GM19351 (cell line): ENCODE measurements around the gene LCN9.
"Not testable (repeated sequence)": the region's sequence is repeated elsewhere in the genome, so short reads cannot be mapped to it uniquely, and the experiment has no call there.

ENCODE experiments used
- ATAC-seq: cut with Tn5 transposase; IDR thresholded peaks from one replicate; pipeline ENCODE4 v1.9.1; 2021; ENCODE audit warnings: mild to moderate bottlenecking, moderate library complexity; ENCODE audit not compliant: unreplicated experiment

LCN9 gene, protein sequence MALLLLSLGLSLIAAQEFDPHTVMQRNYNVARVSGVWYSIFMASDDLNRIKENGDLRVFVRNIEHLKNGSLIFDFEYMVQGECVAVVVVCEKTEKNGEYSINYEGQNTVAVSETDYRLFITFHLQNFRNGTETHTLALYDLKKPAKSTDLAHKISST

DNA sequence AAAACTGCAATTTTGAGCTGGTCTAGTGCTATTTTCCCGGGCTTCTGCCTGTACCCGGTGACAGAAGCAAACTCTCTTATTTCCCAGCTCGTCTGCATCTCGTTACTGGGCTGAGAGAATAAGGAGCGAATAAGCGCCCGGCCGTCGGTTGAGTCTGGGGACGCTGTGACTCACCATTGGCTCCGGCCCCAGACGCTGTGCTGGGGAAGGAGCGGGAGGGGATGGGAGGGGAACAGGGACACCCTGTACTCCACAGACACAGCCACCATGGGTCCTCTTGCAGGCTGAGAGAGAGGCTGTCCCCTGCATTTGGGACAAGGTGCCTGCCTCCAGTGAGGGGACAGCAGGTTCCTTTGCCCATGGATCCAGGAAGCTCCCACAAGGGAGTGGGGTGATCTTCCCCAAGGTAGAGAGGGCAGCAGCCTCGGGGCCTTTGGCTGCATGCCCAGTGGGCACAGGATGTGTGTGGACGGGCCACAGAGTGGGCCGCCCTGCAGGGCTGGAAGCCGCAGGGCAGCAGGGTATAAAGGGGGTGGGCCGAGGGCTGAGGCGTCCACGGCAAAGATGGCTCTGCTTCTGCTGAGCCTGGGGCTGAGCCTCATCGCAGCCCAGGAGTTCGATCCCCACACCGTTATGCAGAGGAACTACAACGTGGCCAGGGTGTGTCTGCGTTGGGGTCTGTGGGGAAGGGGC, at the start of gene LCN9:
LCN9 (plus strand) TSS at position 552 of the 693 bp plus-strand sequence; CDS start at position 565, 13 bp downstream.
- no peak for ATAC-seq

DNA sequence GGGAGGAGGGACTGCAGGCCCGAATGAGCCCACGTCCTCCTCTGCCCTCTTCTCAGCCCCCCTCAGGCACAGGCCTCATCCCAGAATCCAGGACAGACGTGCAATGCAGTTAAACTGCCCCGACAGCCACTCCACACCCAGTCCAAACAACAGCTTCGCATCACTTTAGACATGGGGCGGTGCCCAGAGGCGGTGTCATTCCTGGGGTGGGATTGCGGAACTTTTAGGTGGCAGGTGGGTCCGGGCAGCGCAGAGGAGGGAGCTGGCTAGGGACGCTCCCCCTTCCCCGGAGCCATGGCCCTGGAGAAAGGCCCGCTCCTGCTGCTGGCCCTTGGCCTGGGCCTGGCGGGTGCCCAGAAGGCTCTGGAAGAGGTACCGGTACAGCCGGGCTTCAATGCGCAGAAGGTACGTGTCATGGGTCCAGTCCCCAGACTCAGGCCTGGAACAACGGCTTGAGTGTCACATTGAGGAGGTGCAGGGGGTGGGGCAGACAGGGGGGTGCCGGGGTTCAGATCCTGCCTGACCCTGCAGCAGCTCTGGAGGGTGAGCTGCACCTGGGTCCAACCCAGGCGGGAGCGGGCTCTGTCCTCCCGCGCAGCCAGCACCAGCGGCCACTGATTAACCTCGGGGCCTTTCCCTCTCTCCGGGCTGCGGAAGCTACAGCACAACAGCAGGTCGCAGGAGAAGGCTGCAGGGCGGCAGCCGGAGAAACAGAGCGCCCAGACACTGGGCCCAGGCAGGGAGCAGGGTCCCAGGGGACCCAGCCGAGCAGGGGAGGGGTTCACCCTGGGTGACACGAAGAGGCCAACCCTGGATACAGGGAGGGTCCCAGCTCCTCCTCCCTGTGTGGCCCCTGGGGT, 48.9 kb upstream of the LCN9 start:
- ATAC-seq: no peak

DNA sequence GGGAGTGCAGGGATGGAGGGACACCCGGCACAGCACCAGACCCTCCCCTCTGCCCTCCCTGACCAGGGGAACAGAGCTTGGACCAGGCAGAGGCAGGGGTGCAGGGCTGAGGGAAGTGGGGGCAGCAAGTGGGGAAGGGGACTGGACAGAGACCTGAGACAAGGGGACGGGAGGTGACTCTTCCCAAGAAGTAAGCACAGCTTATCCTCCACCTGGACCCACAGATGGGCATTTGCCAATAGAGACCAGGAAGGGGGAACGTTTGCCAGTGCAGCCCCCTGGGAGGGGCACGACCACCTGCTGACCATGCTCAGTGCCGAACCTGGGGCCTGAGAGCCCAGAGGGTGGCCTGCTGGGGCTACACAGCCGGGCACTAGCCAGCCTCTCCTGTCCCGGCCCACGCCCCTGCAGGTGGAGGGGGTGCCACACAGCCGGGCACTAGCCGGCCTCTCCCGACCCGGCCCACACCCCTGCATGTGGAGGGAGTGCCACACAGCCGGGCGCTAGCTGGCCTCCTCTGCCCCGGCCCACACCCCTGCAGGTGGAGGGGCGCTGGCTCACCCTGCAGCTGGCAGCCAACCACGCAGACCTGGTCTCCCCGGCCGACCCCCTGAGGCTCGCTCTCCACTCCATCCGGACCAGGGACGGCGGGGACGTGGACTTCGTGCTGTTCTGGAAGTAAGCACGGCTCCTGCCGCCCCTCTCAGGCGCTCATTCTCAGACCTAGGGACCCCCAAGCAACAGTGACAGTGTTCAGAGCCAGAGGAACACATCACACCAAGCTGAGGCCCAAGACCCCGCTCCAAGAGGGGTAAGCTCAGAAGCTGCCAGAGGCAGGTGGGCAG, 48.1 kb upstream of the LCN9 start:
- no peak for ATAC-seq

DNA sequence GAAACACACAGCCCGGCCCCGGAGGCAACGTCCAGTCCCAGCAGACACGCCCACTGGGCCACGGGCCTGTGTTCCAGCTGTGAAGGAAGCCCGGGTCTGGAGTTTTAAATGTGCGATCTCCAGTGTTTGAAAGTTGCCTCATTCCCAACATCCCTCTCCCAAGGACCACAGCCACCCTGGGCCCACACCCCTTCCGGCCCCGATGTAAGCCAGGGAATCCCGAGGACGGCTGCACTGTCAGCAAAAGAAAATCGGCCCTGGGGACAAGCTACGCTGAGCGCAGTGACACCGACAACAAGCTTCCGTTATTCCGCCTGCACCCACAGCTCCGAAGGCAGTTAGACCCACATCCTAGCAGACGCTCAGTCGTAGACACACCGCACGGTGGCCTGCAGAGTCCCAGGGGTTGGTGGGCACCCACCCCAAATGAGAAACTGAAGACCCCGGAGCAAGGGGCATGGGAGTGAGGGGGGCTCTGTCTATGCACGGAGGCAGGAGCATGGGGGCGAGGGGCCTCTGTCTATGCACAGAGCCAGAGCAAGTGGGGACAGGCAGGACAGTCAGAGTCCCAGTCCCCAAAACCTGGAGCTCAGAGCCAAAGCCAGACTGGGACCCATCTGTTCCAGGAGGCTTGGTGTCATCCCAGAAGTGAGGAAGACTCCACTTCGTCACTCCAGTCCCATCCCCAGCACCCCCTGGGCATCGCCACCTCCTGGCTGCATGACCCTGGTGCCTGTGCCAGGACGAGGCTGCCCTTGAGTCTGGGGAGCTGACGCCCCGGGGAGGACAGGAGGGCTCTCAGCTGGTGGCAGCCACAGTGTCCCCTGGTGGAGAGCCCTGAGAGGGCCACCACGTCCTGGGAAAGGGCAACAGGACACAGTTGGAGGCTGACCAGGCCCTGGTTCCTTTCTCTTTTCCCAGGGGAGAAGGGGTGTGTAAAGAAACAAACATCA, 47.2 kb upstream of the LCN9 start:
- ATAC-seq: no peak

DNA sequence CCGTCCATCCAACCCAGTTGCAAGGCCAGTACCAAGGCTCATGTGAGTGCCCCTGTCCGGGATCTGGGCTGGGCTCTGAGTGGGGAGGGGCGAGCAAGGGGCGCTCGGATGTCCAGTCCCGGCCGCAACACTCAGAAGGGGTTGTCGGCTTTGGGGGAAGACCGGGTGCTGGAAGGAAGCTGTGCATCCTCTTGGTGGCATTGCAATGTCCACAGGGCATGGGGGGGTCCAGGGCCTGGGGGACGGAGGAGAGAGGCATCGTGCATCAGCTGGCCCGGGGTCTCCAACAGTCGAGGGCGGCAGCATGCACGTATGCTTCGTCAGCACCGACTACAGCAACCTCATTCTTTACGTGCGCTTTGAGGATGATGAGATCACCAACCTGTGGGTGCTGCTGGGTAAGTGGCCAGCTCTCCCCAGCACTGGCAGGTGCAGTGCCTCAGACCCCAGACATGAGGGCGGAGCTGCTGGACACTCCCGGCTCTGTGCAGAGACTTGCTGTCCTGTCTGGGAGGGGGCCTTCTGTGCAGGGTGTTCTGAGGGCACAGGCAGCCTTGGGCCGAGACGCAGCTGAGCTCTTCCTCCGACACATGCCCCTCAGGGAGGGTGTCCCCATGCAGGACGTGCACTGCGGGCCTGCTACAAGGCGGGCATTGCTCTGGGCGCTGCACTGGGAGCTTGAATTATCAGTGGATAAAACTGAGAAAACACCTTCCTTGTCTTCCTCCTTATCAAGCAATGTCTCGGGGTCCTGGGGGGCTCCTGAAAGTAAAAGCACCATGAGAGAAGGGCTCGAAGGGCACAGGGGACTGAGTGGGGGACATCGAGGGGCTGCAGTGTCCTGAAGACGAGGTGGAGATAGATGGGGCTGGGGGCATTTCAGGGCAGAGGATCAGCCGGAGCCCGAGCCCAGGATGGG, 46.2 kb upstream of the LCN9 start:
- ATAC-seq: no peak

DNA sequence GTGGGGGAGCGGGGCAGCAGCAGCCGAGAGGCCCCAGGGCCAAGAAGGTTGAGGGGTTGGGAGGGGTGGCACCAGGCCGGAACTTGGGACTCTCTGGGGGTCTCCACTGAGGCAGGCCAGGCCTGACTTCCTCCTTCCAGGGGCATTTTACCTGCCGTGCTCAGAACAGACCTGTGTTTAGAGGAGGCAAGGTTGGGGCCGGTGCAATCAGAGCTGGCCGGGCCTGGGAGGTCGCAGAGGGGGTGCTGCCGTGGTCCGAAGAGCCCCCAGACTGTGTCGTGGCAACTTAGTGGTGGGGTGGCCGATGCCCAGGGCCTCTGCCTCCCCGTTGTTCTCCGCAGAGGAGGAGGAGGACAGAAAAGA, 45.6 kb upstream of the LCN9 start:
- ATAC-seq: no peak

DNA sequence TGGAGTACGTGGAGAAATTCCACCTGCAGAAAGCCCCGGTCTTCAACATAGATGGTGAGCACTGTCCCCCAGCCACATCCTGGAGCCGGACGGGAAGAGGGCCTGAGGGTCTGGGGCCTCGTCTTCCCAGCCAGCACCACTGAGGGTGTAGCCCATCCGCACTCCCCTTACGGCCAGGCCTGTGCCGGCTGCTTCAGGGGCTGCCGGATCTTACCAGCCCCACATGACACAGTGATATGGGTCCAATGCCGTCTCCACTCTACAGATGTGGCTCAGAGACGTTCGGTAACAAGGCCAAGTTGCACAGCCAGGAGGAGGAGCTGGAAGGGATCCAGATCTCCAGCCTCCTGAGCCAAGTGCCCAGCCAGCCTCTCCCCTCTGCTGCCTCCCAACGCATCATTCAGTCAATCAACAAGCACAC, 45.1 kb upstream of the LCN9 start:
- no peak for ATAC-seq

DNA sequence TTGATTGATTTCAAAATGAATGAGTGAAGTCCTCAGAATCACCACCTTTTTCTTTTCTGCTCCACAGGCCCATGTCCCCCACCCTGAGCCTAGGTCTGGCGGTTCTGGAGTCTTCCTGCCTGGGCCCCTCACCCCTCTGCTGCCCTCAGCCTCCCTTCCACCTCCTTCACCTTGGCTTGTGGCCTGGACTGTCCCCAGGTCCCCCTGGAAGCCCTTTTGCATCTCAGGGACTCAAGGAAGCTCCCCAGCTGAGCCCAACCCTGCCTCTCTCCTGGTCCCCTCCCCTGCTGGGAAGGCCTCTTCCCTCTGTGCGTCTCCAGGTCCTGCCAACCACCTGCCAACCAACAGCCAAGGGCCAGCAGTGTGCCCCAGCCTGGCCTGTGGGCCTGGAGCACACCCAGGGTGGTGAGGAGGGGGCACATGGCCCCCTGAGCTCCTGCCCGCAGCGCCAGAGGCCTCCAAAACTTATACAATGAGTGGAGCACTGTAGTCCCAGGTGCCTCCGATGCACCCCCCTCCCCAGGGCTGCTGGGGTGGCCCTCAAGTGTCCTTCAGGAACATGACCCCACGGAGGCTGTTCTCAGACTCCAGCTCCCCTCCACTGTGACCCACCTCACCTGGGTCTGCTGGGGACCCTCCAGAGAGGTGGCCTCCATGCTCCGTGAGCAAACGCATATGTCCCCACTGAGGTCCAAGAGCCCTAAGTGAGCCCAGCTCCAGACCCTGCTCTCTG, 44.1 kb upstream of the LCN9 start:
- no peak for ATAC-seq

DNA sequence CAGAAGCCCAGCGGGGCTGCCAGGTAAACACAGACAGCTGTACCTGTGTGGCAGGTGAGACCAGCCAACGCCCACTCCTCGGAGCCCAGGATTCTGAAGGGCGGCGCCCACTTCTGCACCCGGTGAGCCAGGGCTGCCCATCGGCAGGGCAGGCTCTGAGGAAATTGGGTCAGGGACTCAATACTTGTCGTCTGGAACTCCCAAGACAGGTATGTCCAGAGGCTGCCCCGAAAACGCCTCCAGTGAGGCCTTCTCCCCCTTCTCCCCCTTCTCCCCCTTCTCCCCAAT, 43.6 kb upstream of the LCN9 start:
- ATAC-seq: no peak

DNA sequence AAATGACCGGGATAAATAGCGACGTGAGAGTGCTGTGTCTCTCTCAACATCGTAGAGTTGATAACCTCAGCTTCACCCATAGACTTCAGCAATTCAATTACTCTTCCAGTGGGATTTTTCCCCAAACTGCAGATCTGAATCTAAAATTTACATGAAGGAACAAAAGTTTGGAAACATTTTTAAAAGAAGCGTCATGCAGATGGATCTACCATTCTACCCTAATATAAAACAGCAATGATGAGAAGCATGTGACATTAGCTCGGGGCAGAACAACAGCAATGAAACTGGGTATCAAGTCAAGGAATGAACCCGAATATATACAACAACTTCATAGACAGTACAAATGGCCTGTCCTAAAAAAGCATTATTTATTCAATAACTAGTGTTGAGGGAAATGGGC, 42.6 kb upstream of the LCN9 start:
- ATAC-seq: no peak

DNA sequence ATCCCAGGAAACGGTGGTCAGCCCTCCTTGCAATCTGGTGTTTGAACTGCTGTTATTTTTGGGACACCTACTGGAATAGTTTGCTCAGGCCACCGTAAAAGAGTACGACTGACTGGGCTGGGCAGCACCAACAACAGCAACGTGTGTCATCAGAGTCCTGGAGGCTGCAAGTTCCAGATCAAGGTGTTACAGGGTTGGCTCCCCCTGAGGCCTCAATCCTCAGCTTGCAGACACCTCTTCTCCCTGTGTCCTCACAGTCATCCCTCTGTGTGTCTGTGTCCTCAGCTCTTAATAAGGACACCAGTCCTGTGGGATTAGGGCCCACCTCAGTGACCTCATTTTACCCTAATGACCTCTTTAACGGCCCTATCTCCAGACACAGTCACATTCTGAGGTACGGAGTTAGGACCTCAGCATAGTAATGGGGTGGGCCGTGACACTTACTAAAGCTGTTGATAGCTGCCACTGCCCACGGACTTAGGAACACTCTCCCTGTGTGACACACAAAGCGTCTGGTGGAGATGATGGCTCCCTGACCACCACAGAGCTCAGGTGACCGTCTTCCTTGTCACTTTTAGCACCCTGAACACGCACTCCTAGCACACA, 40.6 kb upstream of the LCN9 start:
- no peak for ATAC-seq

DNA sequence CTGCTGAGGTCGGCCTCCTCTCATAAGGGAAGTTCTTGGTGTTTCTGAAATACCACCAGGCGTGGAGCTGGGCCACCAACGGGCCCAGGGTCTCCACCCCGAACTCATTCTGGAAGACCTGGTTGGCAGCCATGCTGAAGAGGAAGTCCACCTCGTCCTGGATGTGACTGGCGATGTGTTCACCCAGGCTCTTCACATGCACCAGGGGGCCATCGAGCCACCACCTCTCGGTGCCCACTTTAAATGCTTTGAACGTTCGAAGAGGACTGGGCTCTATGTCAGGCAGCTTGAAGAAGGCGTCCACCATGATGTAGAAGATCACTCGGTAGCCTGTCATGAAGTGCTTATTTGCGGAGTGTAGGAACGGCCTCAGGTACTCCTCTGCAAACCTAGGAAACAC, 38.8 kb upstream of the LCN9 start:
- ATAC-seq: no peak

DNA sequence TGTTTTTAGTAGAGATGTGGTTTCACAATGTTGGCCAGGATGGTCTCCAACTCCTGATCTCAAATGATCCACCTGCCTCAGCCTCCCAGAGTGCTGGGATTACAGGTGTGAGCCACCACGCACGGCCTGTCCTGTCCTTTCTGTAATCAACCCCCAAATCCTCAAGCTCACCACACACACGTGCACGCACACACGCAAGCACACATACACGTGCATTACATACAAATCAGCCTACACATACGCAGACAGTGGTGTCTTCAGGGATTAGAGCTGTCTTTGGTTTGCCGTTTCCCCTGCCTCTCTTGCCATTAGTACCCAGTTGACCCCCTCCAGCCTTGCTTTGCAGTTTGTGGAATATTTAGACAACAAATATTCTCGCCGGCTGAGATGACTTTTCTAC, 30.3 kb upstream of the LCN9 start:
- ATAC-seq: no peak

DNA sequence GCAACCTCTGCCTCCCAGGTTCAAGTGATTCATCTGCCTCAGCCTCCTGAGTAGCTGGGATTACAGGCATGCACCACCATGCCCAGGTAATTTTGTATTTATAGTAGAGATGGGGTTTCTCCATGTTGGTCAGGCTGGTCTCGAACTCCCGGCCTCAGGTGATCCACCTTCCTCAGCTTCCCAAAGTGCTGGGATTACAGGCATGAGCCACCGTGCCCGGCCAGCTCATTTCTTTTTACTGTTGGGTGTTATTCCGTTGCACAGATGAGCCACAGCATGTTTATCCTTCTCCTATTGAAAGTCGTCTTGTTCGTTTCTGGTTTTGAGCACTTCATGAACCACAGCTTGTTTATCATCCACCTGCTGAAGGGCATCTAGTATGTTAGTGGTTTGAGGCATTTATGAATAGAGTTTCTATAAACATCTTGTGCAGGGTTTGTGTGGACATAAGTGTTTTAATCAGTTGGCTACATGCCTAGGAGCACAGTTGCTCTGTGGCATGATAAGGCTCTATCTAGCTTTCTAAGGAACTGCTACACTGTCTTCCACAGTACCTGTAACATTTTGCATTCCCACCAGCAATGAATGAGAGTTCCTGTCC, 26.1 kb upstream of the LCN9 start:
- not testable (repeated sequence) for ATAC-seq

DNA sequence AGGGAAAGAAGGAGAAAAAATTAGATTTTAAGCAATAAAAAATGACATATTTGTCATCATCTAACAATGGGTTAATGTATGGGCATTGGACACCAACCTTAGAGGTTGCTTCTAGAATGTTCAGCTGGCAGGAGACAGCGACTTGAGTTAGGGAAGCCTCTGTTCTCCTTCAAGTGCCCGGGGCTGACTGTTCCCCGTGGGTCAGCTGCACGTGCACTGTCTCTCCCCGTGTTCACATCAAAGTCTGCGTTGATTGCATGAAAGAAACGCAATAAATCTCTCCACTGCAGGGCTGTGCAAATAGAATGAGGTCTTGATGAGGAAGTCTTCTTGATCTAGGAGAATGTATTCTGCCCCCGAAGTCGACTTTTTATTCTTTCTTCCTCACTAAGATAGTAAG, 23.9 kb upstream of the LCN9 start, which contains the start of gene GLT6D1:
GLT6D1 (minus strand) TSS at position 345 of the 400 bp plus-strand sequence. CDS start 353 bp downstream, outside the sequence.
- ATAC-seq: no peak

DNA sequence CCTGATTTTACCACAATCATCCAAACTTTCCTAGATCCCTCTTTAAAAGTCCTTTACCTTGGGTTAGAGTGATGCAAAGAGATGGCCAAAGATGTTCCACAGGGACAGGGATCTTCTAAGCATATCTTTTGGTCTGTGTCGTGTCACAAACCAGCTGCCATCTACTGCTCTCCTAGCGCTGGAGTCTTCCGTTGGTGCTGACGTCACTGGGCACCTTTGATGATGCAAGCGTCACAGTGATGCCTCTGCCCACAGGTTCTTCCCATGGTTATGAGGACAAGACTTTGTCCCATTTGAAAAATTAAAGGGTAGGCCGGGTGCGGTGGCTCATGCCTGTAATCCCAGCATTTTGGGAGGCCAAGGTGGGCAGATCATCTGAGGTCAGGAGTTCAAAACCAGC, 22.1 kb upstream of the LCN9 start:
- no peak for ATAC-seq

DNA sequence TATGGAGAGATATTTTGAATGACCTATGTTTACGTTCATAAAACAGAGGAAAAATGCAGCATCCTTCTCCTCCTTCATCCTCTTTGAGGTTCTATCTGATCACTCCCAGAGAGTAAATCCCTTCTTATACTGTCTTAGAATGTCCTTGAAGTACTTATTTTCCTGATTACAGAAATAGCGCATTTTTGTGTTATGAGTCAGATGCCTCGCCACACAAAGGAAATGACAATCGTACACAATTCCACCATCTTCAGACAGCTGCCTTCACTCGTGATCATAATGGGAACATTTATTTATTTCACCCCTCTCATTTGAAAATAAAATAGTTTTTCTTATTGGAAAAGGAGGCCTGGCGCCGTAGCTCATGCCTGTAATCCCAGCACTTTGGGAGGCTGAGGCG, 21.4 kb upstream of the LCN9 start:
- no peak for ATAC-seq
